Tibial nerve (tissue), 4 donors: ENCODE data around the gene CFAP45. TPM values are rescaled to one million over a fixed set of nuclear protein-coding genes. Genes with fewer than 3 reads are reported as not detected.

Experiments used
- DNase-seq, 2 donors: peaks; one replicate each; pipeline ENCODE4 v3.0.0-alpha.2; 2019; ENCODE audit warnings: low spot score in 2 of 2
- H3K27ac ChIP-seq, 4 donors: fragments of 200-600 bp; sonication (generic) in 3 of 4; one replicate each; pipeline ENCODE4 v1.5.1; 2017 to 2019; ENCODE audit warnings: mild to moderate bottlenecking in 1 of 4
- H3K27me3 ChIP-seq, 2 donors: fragments of 200-600 bp; sonication (generic) in 1 of 2; one replicate each; pipeline versions ENCODE4 v1.5.1 to v1.6.0; 2017 to 2019
- H3K36me3 ChIP-seq, 3 donors: fragments of 200-600 bp; sonication (generic); one replicate each; pipeline ENCODE4 v1.5.1; 2018 to 2019
- H3K4me1 ChIP-seq, 4 donors: fragments of 200-600 bp; sonication (generic) in 3 of 4; one replicate each; pipeline ENCODE4 v1.5.1; 2017 to 2019
- H3K4me3 ChIP-seq, 4 donors: fragments of 200-600 bp; sonication (generic) in 3 of 4; one replicate each; pipeline ENCODE4 v1.5.1; 2017 to 2019; ENCODE audit warnings: mild to moderate bottlenecking in 1 of 4, moderate library complexity in 1 of 4
- H3K9me3 ChIP-seq, 4 donors: fragments of 200-600 bp; sonication (generic) in 3 of 4; one replicate each; pipeline ENCODE4 v1.5.1; 2017 to 2019
- EP300 ChIP-seq, 2 donors: sonication (generic); formaldehyde crosslinking; IDR thresholded peaks; one replicate each; pipeline ENCODE4 v1.6.1; 2017; ENCODE audit warnings: antibody characterized with exemption in 2 of 2, mild to moderate bottlenecking in 1 of 2
- POLR2A ChIP-seq, 2 donors: fragments of 450-650 bp; IDR thresholded peaks; one replicate each; pipeline ENCODE4 v1.6.1; 2017; ENCODE audit warnings: antibody characterized with exemption in 2 of 2, mild to moderate bottlenecking in 2 of 2, moderate library complexity in 2 of 2
- WGBS, 2 donors: methylation state at CpG; one replicate each; pipeline ENCODE4 v1.1.5; 2018; 5-methylcytosine and 5-hydroxymethylcytosine counted together
- total RNA-seq, 4 donors: library from RNA; depleted of rRNA; stranded (reverse); fragments of >200 nt; gene quantifications; one replicate each; pipeline ENCODE4 v1.1.0, GENCODE V29; 2016
- TF ChIP-seq, protein P1 (sequence below), 5 experiments: fragments of 200-600 bp in 3 of 5; fragments of 450-650 bp in 2 of 5; sonication (generic) in 3 of 5; IDR thresholded peaks; one replicate each; pipeline ENCODE4 v1.5.1; 2016 to 2019; ENCODE audit warnings: antibody characterized with exemption in 5 of 5, mild to moderate bottlenecking in 3 of 5, moderate library complexity in 2 of 5

CFAP45 gene
- total RNA-seq, 4 donors from 2014 or later, result 0.39 to 0.66 (median 0.63) TPM; not detected in 1

DNA sequence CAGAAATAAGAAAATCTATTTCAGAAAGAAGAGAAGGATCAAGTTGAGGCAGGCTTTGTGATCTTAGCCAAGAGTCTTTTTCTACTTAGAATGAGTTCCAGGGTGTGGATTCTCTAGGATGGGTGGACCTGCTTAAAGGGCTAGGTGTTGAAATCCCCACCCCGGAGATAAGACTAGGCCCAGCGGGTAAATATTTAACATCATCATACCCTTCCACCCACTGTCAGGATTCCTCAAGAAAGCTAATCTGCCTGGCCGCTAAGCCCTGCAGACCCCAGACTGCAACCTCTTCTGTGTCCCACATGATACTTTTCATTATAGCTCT is 39.7 kb upstream of the CFAP45 start:
- no peak overlapping the region for H3K4me3 ChIP-seq
- no peak for DNase-seq
- H3K27me3 ChIP-seq, result peaks cover 0 to 32% of the 10 kb centered on the region in 2 donors
- no peak for TF ChIP-seq EP300 (IDR thresholded peaks at IDR 0.05)
- TF ChIP-seq, protein P1, sequence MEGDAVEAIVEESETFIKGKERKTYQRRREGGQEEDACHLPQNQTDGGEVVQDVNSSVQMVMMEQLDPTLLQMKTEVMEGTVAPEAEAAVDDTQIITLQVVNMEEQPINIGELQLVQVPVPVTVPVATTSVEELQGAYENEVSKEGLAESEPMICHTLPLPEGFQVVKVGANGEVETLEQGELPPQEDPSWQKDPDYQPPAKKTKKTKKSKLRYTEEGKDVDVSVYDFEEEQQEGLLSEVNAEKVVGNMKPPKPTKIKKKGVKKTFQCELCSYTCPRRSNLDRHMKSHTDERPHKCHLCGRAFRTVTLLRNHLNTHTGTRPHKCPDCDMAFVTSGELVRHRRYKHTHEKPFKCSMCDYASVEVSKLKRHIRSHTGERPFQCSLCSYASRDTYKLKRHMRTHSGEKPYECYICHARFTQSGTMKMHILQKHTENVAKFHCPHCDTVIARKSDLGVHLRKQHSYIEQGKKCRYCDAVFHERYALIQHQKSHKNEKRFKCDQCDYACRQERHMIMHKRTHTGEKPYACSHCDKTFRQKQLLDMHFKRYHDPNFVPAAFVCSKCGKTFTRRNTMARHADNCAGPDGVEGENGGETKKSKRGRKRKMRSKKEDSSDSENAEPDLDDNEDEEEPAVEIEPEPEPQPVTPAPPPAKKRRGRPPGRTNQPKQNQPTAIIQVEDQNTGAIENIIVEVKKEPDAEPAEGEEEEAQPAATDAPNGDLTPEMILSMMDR (IDR thresholded peaks at IDR 0.05), result no peak
- TF ChIP-seq POLR2A (IDR thresholded peaks at IDR 0.05), result no peak
- 90 to 100% methylated on average over 3 of the region's 3 CpGs for WGBS, 2 donors
- no peaks in the 10 kb centered on the region for H3K36me3 ChIP-seq
- no peaks in the 10 kb centered on the region for H3K9me3 ChIP-seq
- H3K27ac ChIP-seq, result no peak overlapping the region
- peaks cover 0 to 18% (median 8%) of the 10 kb centered on the region in 4 donors for H3K4me1 ChIP-seq

DNA sequence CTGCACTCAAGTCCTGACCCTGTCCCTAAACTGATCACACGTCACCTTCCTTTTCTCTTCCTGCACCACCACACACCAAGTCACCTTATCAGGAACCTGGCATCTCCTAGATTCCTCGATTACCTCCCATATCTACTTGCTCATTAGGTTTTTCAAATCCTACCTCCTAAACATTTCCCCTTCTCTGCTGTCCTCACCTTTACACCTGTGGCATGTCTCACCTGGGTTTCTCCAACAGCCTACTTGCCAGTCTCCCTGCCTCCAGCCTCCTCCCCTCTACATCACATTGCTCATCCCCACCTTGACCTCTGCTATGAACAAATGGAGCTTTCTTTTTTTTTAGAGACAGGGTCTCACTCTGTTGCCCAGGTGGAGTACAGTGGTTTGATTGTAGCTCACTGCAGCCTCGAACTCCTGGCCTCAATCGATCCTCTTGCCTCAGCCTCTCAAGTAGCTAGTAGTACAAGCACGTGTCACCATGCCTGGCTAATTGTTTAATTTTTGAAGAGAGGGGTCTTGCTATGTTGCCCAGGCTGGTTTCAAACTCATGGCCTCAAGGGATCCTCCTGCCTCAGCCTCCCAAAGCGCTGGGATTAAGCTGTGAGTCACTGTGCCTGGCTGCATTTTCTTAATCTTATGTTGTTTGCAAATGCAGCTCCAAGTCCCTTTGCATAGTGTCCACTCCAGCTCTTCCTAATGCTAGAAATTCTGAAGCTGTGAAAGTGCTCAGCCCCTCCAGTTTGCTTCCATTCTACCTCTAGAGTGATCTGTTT is 39.1 kb upstream of the CFAP45 start:
- peaks cover 0 to 27% of the 10 kb centered on the region in 2 donors for H3K27me3 ChIP-seq
- no peak overlapping the region for H3K4me3 ChIP-seq
- 85 to 88% methylated on average over 6 of the region's 6 CpGs for whole genome bisulfite sequencing, 2 donors
- no peak for TF ChIP-seq EP300 (IDR thresholded peaks at IDR 0.05)
- no peak for TF ChIP-seq POLR2A (IDR thresholded peaks at IDR 0.05)
- TF ChIP-seq, protein P1 (IDR thresholded peaks at IDR 0.05), result no peak
- peaks cover 0 to 17% (median 8%) of the 10 kb centered on the region in 4 donors for H3K4me1 ChIP-seq
- DNase-seq, result no peak
- no peak overlapping the region for H3K27ac ChIP-seq
- H3K36me3 ChIP-seq, result no peaks in the 10 kb centered on the region
- H3K9me3 ChIP-seq, result no peaks in the 10 kb centered on the region

DNA sequence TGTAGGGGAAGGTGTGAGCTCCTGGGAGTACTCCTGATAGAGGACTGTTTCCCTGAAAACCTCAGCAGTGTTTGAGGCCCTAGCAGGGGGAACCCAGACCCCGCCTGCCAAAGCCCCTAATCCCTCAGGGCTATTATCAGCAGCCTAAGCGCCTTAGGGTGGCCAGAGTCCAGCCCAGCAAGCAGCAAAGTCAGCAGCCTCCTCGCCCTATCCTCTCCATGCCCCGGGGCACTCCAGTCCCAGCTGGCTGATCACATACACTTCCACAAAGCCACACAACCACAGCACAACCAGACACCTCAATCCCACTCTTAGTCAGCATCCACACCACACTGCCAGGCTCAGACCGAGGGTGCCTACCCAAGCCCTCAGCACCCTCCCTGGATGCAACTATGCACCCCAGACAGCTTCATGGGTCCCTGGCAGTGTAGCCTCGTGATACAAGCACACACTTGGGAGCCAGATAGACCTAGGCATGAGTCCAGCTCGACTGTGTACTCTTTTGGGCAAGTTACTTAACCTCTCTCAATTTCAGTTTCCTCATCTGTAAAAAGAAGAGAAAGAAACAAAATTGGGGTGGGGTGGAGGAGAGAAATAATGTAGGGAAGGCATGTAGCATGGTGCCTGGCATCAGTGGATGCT is 38.4 kb upstream of the CFAP45 start:
- Histone ChIP-seq H3K4me3 (no peak overlapping the region), H3K27me3 (peaks cover 0 to 19% of the 10 kb centered on the region in 2 donors), H3K9me3 (no peaks in the 10 kb centered on the region), H3K4me1 (peaks cover 0 to 17% (median 8%) of the 10 kb centered on the region in 4 donors), H3K27ac (no peak overlapping the region), H3K36me3 (no peaks in the 10 kb centered on the region)
- WGBS, 2 donors, result 50 to 55% methylated on average over 7 of the region's 7 CpGs
- DNase-seq, result no peak
- TF ChIP-seq, protein P1 (IDR thresholded peaks at IDR 0.05), result no peak
- TF ChIP-seq POLR2A (IDR thresholded peaks at IDR 0.05), result no peak
- no peak for TF ChIP-seq EP300 (IDR thresholded peaks at IDR 0.05)

DNA sequence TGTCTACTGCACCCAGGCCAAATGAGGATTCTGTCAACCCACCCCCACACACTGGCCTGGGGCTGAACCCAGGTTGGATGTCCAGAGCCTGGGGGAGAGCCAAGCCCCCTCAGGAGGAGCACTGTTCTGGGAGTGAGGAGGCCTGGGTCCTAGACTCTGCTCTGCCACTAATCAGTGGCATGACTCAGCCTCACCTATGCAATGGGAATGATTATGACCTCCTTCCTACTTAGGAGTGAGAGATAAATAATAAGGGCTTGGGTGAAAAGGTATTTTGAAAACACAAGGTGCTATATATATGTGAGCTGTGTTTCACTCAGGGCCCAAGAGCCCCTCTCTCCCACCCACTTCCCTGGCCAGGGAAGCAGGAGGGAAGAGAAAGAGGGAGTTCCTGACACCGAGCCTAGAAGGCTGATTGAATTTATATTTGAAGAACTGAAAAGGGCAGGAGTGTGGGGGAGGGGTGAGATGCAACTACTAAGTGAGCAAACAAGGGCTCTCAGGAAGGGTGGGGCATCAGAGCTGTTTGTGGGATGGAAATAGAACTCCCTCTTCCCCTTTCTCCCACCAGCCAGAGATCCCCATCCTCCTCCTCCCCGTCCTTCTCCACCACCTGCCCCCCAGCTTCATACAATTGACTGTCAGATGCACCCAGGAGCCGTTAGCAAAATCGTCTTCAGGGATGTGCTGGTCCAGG is 37.2 kb upstream of the CFAP45 start:
- no peak for DNase-seq
- no peak overlapping the region for H3K27ac ChIP-seq
- H3K4me1 ChIP-seq, result peaks cover 0 to 17% (median 8%) of the 10 kb centered on the region in 4 donors
- H3K4me3 ChIP-seq, result no peak overlapping the region
- H3K9me3 ChIP-seq, result no peaks in the 10 kb centered on the region
- peaks cover 0 to 12% of the 10 kb centered on the region in 2 donors for H3K27me3 ChIP-seq
- 39 to 47% methylated on average over 4 of the region's 4 CpGs for WGBS, 2 donors
- H3K36me3 ChIP-seq, result no peaks in the 10 kb centered on the region
- TF ChIP-seq, protein P1 (IDR thresholded peaks at IDR 0.05), result no peak
- no peak for TF ChIP-seq POLR2A (IDR thresholded peaks at IDR 0.05)
- TF ChIP-seq EP300 (IDR thresholded peaks at IDR 0.05), result no peak
